Endodermal cell (in vitro differentiated cells): Measurements from ENCODE around the gene NRG2. TPM values are rescaled to one million over a fixed set of nuclear protein-coding genes. Genes with fewer than 3 reads are reported as not detected.

ENCODE experiments used
- DNase-seq: peaks from one replicate; pipeline ENCODE4 v3.0.0-alpha.2; 2017
- H3K27ac ChIP-seq: 2 replicates; pipeline ENCODE4 v1.5.1; 2013; ENCODE audit warnings: mild to moderate bottlenecking, low read depth, low read length, moderate library complexity
- H3K27me3 ChIP-seq: 2 replicates; pipeline ENCODE4 v1.6.1; 2013; ENCODE audit warnings: mild to moderate bottlenecking, low read length, moderate library complexity; ENCODE audit not compliant: insufficient read depth, control insufficient read depth, poor library complexity, severe bottlenecking
- H3K36me3 ChIP-seq: 2 replicates; pipeline ENCODE4 v1.7.0; 2013; ENCODE audit warnings: mild to moderate bottlenecking, low read length, moderate library complexity; ENCODE audit not compliant: control insufficient read depth, insufficient read depth
- H3K4me1 ChIP-seq: one replicate; pipeline ENCODE4 v1.7.0; 2013; ENCODE audit warnings: low read length; ENCODE audit not compliant: control insufficient read depth, insufficient read depth
- H3K4me3 ChIP-seq: 2 replicates; pipeline ENCODE4 v1.5.1; 2013; ENCODE audit warnings: mild to moderate bottlenecking, low read length, moderate library complexity
- H3K9ac ChIP-seq: 2 replicates; pipeline ENCODE4 v1.6.1; 2013; ENCODE audit warnings: mild to moderate bottlenecking, low read length, moderate library complexity; ENCODE audit not compliant: poor library complexity, severe bottlenecking; ENCODE audit errors: extremely low read depth
- H3K9me3 ChIP-seq: 2 replicates; pipeline ENCODE4 v1.6.1; 2013; ENCODE audit warnings: mild to moderate bottlenecking, low read length, moderate library complexity; ENCODE audit not compliant: control insufficient read depth
- H3K27ac Mint-ChIP-seq: 2 replicates; pipeline ENCODE4 v1.8.0; 2020; ENCODE audit warnings: mixed read lengths
- H3K27me3 Mint-ChIP-seq: 2 replicates; pipeline ENCODE4 v1.8.0; 2021; ENCODE audit warnings: mild to moderate bottlenecking, mixed read lengths; ENCODE audit not compliant: insufficient read depth
- H3K36me3 Mint-ChIP-seq: 2 replicates; pipeline ENCODE4 v1.8.0; 2020; ENCODE audit warnings: low read depth, mixed read lengths
- H3K4me1 Mint-ChIP-seq: 2 replicates; pipeline ENCODE4 v1.8.0; 2020; ENCODE audit warnings: mixed read lengths
- H3K4me3 Mint-ChIP-seq: 2 replicates; pipeline ENCODE4 v1.8.0; 2020; ENCODE audit warnings: mild to moderate bottlenecking, moderate library complexity, mixed read lengths
- H3K9me3 Mint-ChIP-seq: 2 replicates; pipeline ENCODE4 v1.8.0; 2020; ENCODE audit warnings: mild to moderate bottlenecking, mixed read lengths
- CTCF ChIP-seq: fragments of 200-600 bp; sonication (generic); conservative IDR thresholded peaks from 2 replicates; pipeline ENCODE4 v1.5.0; 2021; ENCODE audit warnings: antibody characterized with exemption, mild to moderate bottlenecking
- WGBS, 2 experiments: methylation state at CpG; one replicate each; pipeline versions ENCODE4 v1.1.5 to v1.1.7; 2013; ENCODE audit warnings: missing lambda C conversion rate in 2 of 2, mixed read lengths in 1 of 2; ENCODE audit not compliant: insufficient coverage in 1 of 2, insufficient read length in 1 of 2; 5-methylcytosine and 5-hydroxymethylcytosine counted together
- total RNA-seq, 2 donors: library from RNA; stranded (reverse); fragmentation: NEBNext Ultra II Directional in 1 of 2; extraction: Animal tissue kit (Norgen Biotek cat#: 25700) in 1 of 2; gene quantifications; 2 replicates in 1 of 2; 3 replicates in 1 of 2; pipeline ENCODE4 v1.2.1, GENCODE V29; 2021

Gene NRG2
- total RNA-seq, 2 donors from 2014 or later, result 10.8 to 12.5 TPM

- no peak overlapping the region for H3K4me3 ChIP-seq
- WGBS, 2 experiments, result 91 to 100% methylated on average over 2 to 5 of the region's 5 CpGs
- H3K9me3 ChIP-seq, result no peaks in the 10 kb centered on the region
- no peak for DNase-seq
- Mint-ChIP-seq H3K4me3 (no peak overlapping the region), H3K36me3 (no peaks in the 10 kb centered on the region), H3K27me3 (no peaks in the 10 kb centered on the region), H3K4me1 (no peaks in the 10 kb centered on the region), H3K27ac (no peak overlapping the region), H3K9me3 (no peaks in the 10 kb centered on the region)
- H3K27ac ChIP-seq, result no peak overlapping the region
- no peaks in the 10 kb centered on the region for H3K36me3 ChIP-seq
- no peak for TF ChIP-seq CTCF
- H3K4me1 ChIP-seq, result peaks cover 9% of the 10 kb centered on the region
- no peak overlapping the region for H3K9ac ChIP-seq
- H3K27me3 ChIP-seq, result peaks cover 81% of the 10 kb centered on the region
Observed at GRCh38 chr5:140015706-140016105, 27.4 kb downstream of the NRG2 start.

- Histone ChIP-seq H3K36me3 (no peaks in the 10 kb centered on the region), H3K4me3 (no peak overlapping the region), H3K9ac (no peak overlapping the region), H3K9me3 (no peaks in the 10 kb centered on the region), H3K4me1 (peaks cover 9% of the 10 kb centered on the region), H3K27me3 (peaks cover 83% of the 10 kb centered on the region), H3K27ac (no peak overlapping the region)
- peaks cover 2% of the 10 kb centered on the region for H3K27me3 Mint-ChIP-seq
- no peak for TF ChIP-seq CTCF
- H3K9me3 Mint-ChIP-seq, result no peaks in the 10 kb centered on the region
- H3K27ac Mint-ChIP-seq, result no peak overlapping the region
- WGBS, 2 experiments, result 92 to 100% methylated on average over 1 to 2 of the region's 2 CpGs
- no peak overlapping the region for H3K4me3 Mint-ChIP-seq
- no peaks in the 10 kb centered on the region for H3K4me1 Mint-ChIP-seq
- no peaks in the 10 kb centered on the region for H3K36me3 Mint-ChIP-seq
- no peak for DNase-seq
Observed at GRCh38 chr5:140014751-140015150, 28.3 kb downstream of the NRG2 start.

- Histone ChIP-seq H3K27ac (no peak overlapping the region), H3K4me1 (peaks cover under 1% of the 10 kb centered on the region), H3K9me3 (no peaks in the 10 kb centered on the region), H3K27me3 (peaks cover 95% of the 10 kb centered on the region), H3K4me3 (no peak overlapping the region), H3K36me3 (no peaks in the 10 kb centered on the region), H3K9ac (no peak overlapping the region)
- Mint-ChIP-seq H3K36me3 (no peaks in the 10 kb centered on the region), H3K4me1 (no peaks in the 10 kb centered on the region), H3K27me3 (peaks cover 13% of the 10 kb centered on the region), H3K4me3 (no peak overlapping the region), H3K27ac (no peak overlapping the region), H3K9me3 (no peaks in the 10 kb centered on the region)
- TF ChIP-seq CTCF, result no peak
- DNase-seq, result no peak
- 82 to 86% methylated on average over 1 of the region's 1 CpG for WGBS, 2 experiments
Observed at GRCh38 chr5:140013536-140013935, 29.6 kb downstream of the NRG2 start.
